Endodermal cell (in vitro differentiated cells): ENCODE results near the gene CFL1. TPM values are rescaled to one million over a fixed set of nuclear protein-coding genes. Genes with fewer than 3 reads are reported as not detected.

Experiments
- DNase-seq: peaks from one replicate; pipeline ENCODE4 v3.0.0-alpha.2; 2017
- H3K27ac ChIP-seq: 2 replicates; pipeline ENCODE4 v1.5.1; 2013; ENCODE audit warnings: mild to moderate bottlenecking, low read depth, low read length, moderate library complexity
- H3K27me3 ChIP-seq: 2 replicates; pipeline ENCODE4 v1.6.1; 2013; ENCODE audit warnings: mild to moderate bottlenecking, low read length, moderate library complexity; ENCODE audit not compliant: insufficient read depth, control insufficient read depth, poor library complexity, severe bottlenecking
- H3K36me3 ChIP-seq: 2 replicates; pipeline ENCODE4 v1.7.0; 2013; ENCODE audit warnings: mild to moderate bottlenecking, low read length, moderate library complexity; ENCODE audit not compliant: control insufficient read depth, insufficient read depth
- H3K4me1 ChIP-seq: one replicate; pipeline ENCODE4 v1.7.0; 2013; ENCODE audit warnings: low read length; ENCODE audit not compliant: control insufficient read depth, insufficient read depth
- H3K4me3 ChIP-seq: 2 replicates; pipeline ENCODE4 v1.5.1; 2013; ENCODE audit warnings: mild to moderate bottlenecking, low read length, moderate library complexity
- H3K9ac ChIP-seq: 2 replicates; pipeline ENCODE4 v1.6.1; 2013; ENCODE audit warnings: mild to moderate bottlenecking, low read length, moderate library complexity; ENCODE audit not compliant: poor library complexity, severe bottlenecking; ENCODE audit errors: extremely low read depth
- H3K9me3 ChIP-seq: 2 replicates; pipeline ENCODE4 v1.6.1; 2013; ENCODE audit warnings: mild to moderate bottlenecking, low read length, moderate library complexity; ENCODE audit not compliant: control insufficient read depth
- H3K27ac Mint-ChIP-seq: 2 replicates; pipeline ENCODE4 v1.8.0; 2020; ENCODE audit warnings: mixed read lengths
- H3K27me3 Mint-ChIP-seq: 2 replicates; pipeline ENCODE4 v1.8.0; 2021; ENCODE audit warnings: mild to moderate bottlenecking, mixed read lengths; ENCODE audit not compliant: insufficient read depth
- H3K36me3 Mint-ChIP-seq: 2 replicates; pipeline ENCODE4 v1.8.0; 2020; ENCODE audit warnings: low read depth, mixed read lengths
- H3K4me1 Mint-ChIP-seq: 2 replicates; pipeline ENCODE4 v1.8.0; 2020; ENCODE audit warnings: mixed read lengths
- H3K4me3 Mint-ChIP-seq: 2 replicates; pipeline ENCODE4 v1.8.0; 2020; ENCODE audit warnings: mild to moderate bottlenecking, moderate library complexity, mixed read lengths
- H3K9me3 Mint-ChIP-seq: 2 replicates; pipeline ENCODE4 v1.8.0; 2020; ENCODE audit warnings: mild to moderate bottlenecking, mixed read lengths
- WGBS, 2 experiments: methylation state at CpG; one replicate each; pipeline versions ENCODE4 v1.1.5 to v1.1.7; 2013; ENCODE audit warnings: missing lambda C conversion rate in 2 of 2, mixed read lengths in 1 of 2; ENCODE audit not compliant: insufficient coverage in 1 of 2, insufficient read length in 1 of 2; 5-methylcytosine and 5-hydroxymethylcytosine counted together
- total RNA-seq, 2 donors: library from RNA; stranded (reverse); fragmentation: NEBNext Ultra II Directional in 1 of 2; extraction: Animal tissue kit (Norgen Biotek cat#: 25700) in 1 of 2; gene quantifications; 2 replicates in 1 of 2; 3 replicates in 1 of 2; pipeline ENCODE4 v1.2.1, GENCODE V29; 2021
- TF ChIP-seq, protein P1 (sequence below): fragments of 200-600 bp; sonication (generic); conservative IDR thresholded peaks from 2 replicates; pipeline ENCODE4 v1.5.0; 2021; ENCODE audit warnings: antibody characterized with exemption, mild to moderate bottlenecking

The CFL1 gene
- total RNA-seq, 2 donors from 2014 or later = 1,218 to 1,284 TPM

DNA sequence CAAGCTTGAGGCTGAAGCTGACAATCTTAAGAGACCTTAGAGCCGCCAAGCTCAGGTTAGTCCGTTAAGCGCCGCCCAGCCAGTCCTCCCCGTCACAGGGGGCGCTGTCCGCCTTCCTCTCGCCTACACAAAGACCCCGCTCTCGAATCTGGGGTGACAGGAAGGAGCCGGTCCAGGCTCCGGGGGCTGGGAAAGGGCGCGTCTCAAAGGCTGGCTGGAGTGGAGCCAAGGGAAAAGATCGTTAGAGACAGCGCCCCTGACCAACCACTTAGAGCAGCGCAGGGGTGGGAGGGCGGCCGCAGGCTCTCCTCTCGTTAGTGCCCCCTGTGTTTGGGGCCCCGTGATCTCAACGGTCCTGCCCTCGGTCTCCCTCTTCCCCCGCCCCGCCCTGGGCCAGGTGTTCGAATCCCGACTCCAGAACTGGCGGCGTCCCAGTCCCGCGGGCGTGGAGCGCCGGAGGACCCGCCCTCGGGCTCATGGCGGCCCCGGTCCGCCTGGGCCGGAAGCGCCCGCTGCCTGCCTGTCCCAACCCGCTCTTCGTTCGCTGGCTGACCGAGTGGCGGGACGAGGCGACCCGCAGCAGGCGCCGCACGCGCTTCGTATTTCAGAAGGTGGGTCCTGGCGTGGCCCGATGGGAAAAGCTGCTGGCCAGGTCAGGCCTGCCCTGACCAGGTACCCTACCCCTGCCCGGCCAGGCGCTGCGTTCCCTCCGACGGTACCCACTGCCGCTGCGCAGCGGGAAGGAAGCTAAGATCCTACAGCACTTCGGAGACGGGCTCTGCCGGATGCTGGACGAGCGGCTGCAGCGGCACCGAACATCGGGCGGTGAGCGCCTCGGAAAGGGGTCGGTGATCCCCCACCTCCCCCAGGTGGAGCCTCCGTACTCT is 2.5 kb upstream of the CFL1 start, which contains the start of gene MUS81:
Gene MUS81, plus strand, starts transcription at position 156 of the 887 bp plus-strand sequence. Its CDS starts 321 bp downstream, at position 477.
- H3K27ac ChIP-seq = peak within 1 kb of the TSS; percentile 93
- peak within 1 kb of the TSS; percentile 97 for H3K4me3 ChIP-seq
- Mint-ChIP-seq H3K4me1 (peaks cover 21% of the 10 kb centered on the region), H3K27ac (peak within 1 kb of the TSS; percentile 97), H3K36me3 (peaks cover 49% of the 10 kb centered on the region), H3K4me3 (peak within 1 kb of the TSS; percentile 88), H3K27me3 (no peaks in the 10 kb centered on the region), H3K9me3 (no peaks in the 10 kb centered on the region)
- H3K9me3 ChIP-seq = no peaks in the 10 kb centered on the region
- H3K27me3 ChIP-seq = no peaks in the 10 kb centered on the region
- peak; percentile 99 for DNase-seq
- 0 to 1% methylated on average over 41 to 78 of the region's 78 CpGs for WGBS, 2 experiments
- TF ChIP-seq, protein P1, sequence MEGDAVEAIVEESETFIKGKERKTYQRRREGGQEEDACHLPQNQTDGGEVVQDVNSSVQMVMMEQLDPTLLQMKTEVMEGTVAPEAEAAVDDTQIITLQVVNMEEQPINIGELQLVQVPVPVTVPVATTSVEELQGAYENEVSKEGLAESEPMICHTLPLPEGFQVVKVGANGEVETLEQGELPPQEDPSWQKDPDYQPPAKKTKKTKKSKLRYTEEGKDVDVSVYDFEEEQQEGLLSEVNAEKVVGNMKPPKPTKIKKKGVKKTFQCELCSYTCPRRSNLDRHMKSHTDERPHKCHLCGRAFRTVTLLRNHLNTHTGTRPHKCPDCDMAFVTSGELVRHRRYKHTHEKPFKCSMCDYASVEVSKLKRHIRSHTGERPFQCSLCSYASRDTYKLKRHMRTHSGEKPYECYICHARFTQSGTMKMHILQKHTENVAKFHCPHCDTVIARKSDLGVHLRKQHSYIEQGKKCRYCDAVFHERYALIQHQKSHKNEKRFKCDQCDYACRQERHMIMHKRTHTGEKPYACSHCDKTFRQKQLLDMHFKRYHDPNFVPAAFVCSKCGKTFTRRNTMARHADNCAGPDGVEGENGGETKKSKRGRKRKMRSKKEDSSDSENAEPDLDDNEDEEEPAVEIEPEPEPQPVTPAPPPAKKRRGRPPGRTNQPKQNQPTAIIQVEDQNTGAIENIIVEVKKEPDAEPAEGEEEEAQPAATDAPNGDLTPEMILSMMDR = peak; percentile 97
- peaks cover 53% of the 10 kb centered on the region for H3K36me3 ChIP-seq
- H3K9ac ChIP-seq = peak within 1 kb of the TSS; percentile 84
- peaks cover 10% of the 10 kb centered on the region for H3K4me1 ChIP-seq

DNA sequence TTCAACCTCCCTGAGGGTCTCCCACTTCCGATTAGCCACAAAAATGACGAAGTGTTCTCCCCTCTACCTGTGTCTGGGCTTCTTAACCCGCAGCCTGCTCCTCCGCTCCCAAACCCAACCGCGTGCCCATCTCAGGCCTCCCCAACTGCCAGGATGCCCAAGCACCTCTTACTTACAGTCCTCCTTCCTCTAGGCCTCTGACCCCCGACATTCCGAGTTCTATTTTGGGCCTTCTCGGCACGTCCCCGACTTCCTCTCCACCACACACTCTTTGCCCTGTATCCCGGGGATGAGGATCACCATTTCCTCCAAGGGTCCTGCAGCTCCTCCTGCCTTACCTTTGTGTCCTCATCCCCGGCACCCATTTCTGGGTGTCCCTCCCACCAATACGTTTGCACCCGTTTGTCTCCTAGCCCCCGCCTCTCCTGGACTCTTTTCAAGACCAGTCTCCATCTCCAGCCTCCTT is 1.9 kb upstream of the CFL1 start:
- peaks cover 53% of the 10 kb centered on the region for H3K36me3 ChIP-seq
- H3K27me3 ChIP-seq = no peaks in the 10 kb centered on the region
- H3K27ac ChIP-seq = peak overlapping the region; percentile 91
- Mint-ChIP-seq H3K36me3 (peaks cover 48% of the 10 kb centered on the region), H3K27ac (peak overlapping the region; percentile 97), H3K4me3 (peak overlapping the region; percentile 88), H3K27me3 (no peaks in the 10 kb centered on the region), H3K4me1 (peaks cover 21% of the 10 kb centered on the region), H3K9me3 (no peaks in the 10 kb centered on the region)
- H3K4me3 ChIP-seq = peak overlapping the region; percentile 97
- H3K9me3 ChIP-seq = no peaks in the 10 kb centered on the region
- 2% methylated on average over 16 of the region's 16 CpGs for WGBS, 2 experiments
- peak overlapping the region; percentile 64 for H3K9ac ChIP-seq
- peaks cover 10% of the 10 kb centered on the region for H3K4me1 ChIP-seq
- TF ChIP-seq, protein P1 = no peak
- DNase-seq = no peak

DNA sequence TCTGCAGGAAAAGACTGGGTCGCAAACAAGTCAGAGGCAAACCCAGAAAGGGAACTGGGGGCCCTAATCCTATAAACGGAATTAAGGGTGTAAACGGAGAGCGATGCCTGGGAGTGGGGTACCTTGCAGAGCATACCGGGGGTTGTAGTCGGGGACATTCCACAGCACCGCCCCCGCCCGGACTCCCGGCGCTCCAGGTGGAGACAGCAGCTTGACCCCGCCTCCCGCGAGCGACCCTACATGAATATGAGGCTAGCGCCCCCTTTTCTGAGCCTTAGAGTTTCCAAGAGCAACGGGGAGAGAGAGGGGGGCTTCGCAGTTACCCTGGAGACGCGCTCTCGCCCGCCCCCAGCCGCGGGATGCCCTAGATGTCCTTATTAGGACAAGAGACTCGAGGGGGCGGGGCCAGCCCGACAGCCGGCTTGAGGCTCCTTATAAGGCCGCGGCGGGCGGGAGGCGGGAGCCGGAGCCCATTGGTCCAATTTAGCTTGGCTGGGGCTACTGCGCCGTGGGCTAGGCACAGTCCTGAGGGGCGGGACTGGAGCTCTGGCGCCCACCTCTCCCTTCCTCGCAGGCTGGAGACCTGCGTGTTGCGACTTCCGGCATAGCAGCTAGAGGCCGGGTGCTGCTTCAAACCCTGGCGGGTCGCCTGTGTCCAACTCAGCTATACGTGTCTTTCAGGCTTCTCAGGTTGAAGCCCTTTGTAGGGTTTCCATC is 1.3 kb upstream of the CFL1 start:
- peak overlapping the region; percentile 97 for H3K27ac Mint-ChIP-seq
- H3K27me3 Mint-ChIP-seq = no peaks in the 10 kb centered on the region
- peak overlapping the region; percentile 88 for H3K4me3 Mint-ChIP-seq
- H3K27me3 ChIP-seq = no peaks in the 10 kb centered on the region
- peak; percentile 99 for DNase-seq
- H3K36me3 ChIP-seq = peaks cover 54% of the 10 kb centered on the region
- peaks cover 10% of the 10 kb centered on the region for H3K4me1 ChIP-seq
- TF ChIP-seq, protein P1 = peak; percentile 44
- H3K9me3 Mint-ChIP-seq = no peaks in the 10 kb centered on the region
- peak overlapping the region; percentile 93 for H3K27ac ChIP-seq
- peaks cover 21% of the 10 kb centered on the region for H3K4me1 Mint-ChIP-seq
- peak overlapping the region; percentile 97 for H3K4me3 ChIP-seq
- peak overlapping the region; percentile 84 for H3K9ac ChIP-seq
- 0% methylated on average over 29 to 46 of the region's 46 CpGs for WGBS, 2 experiments
- peaks cover 51% of the 10 kb centered on the region for H3K36me3 Mint-ChIP-seq
- H3K9me3 ChIP-seq = no peaks in the 10 kb centered on the region
